Kidney (tissue), 2 donors: ENCODE measurements around the gene VSIG1. TPM values are rescaled to one million over a fixed set of nuclear protein-coding genes. Genes with fewer than 3 reads are reported as not detected.

Source experiments
- polyA plus RNA-seq: library from polyadenylated mRNA; stranded (reverse); fragments of 350-450 nt; fragmentation: Illumina TruSeq; extraction: RNeasy Lipid Tissue Mini Kit (QIAGEN cat#74804); gene quantifications from one replicate; pipeline ENCODE4 v1.2.3, GENCODE V29; 2014; ENCODE audit warnings: low read depth, low replicate concordance; ENCODE audit not compliant: insufficient read depth
- total RNA-seq: library from RNA; stranded (reverse); fragmentation: NEBNext Ultra II Directional; extraction: Animal tissue kit (Norgen Biotek cat#: 25700); gene quantifications from one replicate; pipeline ENCODE4 v1.2.1, GENCODE V29; 2021
- donor health status: DM: yes; HTN: yes; CAD: no.

The VSIG1 gene
- total and polyA plus RNA-seq, 2 donors from 2014 or later: 1.4 TPM; not detected in 1

Other genes starting within 250 kb of the VSIG1 start
- 16.5 TPM for gene MID2, start 219.2 kb upstream of the VSIG1 start, total RNA-seq
- 2.7 TPM for gene MID2, start 219.2 kb upstream of the VSIG1 start, polyA plus RNA-seq
- not detected for gene TEX13B, start 62.7 kb upstream of the VSIG1 start, total RNA-seq
- gene TEX13B, start 62.7 kb upstream of the VSIG1 start, polyA plus RNA-seq: not detected
- 32.7 TPM for gene PSMD10, start 46.5 kb downstream of the VSIG1 start, total RNA-seq
- gene PSMD10, start 46.5 kb downstream of the VSIG1 start, polyA plus RNA-seq: 36.1 TPM
- gene ATG4A, start 46.7 kb downstream of the VSIG1 start, total RNA-seq: 14.7 TPM
- 17.1 TPM for gene ATG4A, start 46.7 kb downstream of the VSIG1 start, polyA plus RNA-seq